HCT116 (cell line): ENCODE measurements around the gene DYNLRB2. TPM values are rescaled to one million over a fixed set of nuclear protein-coding genes. Genes with fewer than 3 reads are reported as not detected.

ENCODE experiments used
- ATAC-seq: fragments of 200-7000 bp; cut with Tn5 transposase; 2 replicates; pipeline ENCODE4 v1.9.1; 2020; ENCODE audit warnings: mild to moderate bottlenecking, moderate library complexity
- BruUV-seq: library from RNA; stranded (reverse); fragments of 400-500 nt; replicated peaks from 2 replicates; lab custom pipeline; 2021; lab: Mats Ljungman, UMichigan
- CTCF ChIA-PET: fragments of 300-600 bp; sonication (Branson Sonifier 250); formaldehyde crosslinking; loops from one replicate; lab custom pipeline; 2021; ENCODE audit warnings: antibody characterized with exemption; lab: Charles Lee
- POLR2A ChIA-PET: fragments of 300-600, 350-600 bp; sonication (Branson Sonifier 250); formaldehyde crosslinking; loops from one replicate; lab custom pipeline; 2021; ENCODE audit warnings: antibody characterized with exemption; lab: Charles Lee
- RAD21 ChIA-PET, 2 experiments: fragments of 300-600 bp; sonication (Branson Sonifier 250); formaldehyde crosslinking; loops; one replicate each; lab custom pipeline; 2023; ENCODE audit warnings: low total read pairs in 2 of 2; ENCODE audit not compliant: uncharacterized antibody in 2 of 2, unreplicated experiment in 2 of 2, low non-redundant PET in 1 of 2; lab: Charles Lee
- DNase-seq: peaks from one replicate; pipeline ENCODE4 v3.0.0-alpha.2; 2010; ENCODE audit warnings: low read depth, low spot score
- H2AFZ ChIP-seq: fragments of 200-600 bp; shearing (Covaris generic), sonication (generic); 2 replicates; pipeline ENCODE4 v1.6.1; 2017; ENCODE audit warnings: low read depth, mixed run types, mixed read lengths, antibody characterized with exemption, low read length; ENCODE audit not compliant: poor library complexity, severe bottlenecking
- H3K27ac ChIP-seq: 2 replicates; pipeline ENCODE4 v1.5.1; 2012; ENCODE audit warnings: low read depth, low read length
- H3K27me3 ChIP-seq: fragments of 200-600 bp; sonication (generic); 2 replicates; pipeline ENCODE4 v1.6.1; 2016; ENCODE audit warnings: mixed run types, low read length, mixed read lengths; ENCODE audit not compliant: insufficient read depth
- H3K36me3 ChIP-seq, 2 experiments: fragments of 200-500 bp in 1 of 2; fragments of 200-600 bp in 1 of 2; sonication (Bioruptor generic) in 1 of 2; sonication (generic) in 1 of 2; 2 replicates each; pipeline versions ENCODE4 v1.5.1 to v1.6.1; 2014 to 2016; ENCODE audit warnings: low read length in 2 of 2, inconsistent platforms in 1 of 2, mixed read lengths in 1 of 2, mixed run types in 1 of 2; ENCODE audit not compliant: insufficient read depth in 2 of 2, control insufficient read depth in 1 of 2
- H3K4me1 ChIP-seq, 2 experiments: fragments of 200-600 bp in 1 of 2; sonication (generic) in 1 of 2; 2 replicates each; pipeline versions ENCODE4 v1.5.1 to v1.6.1; 2012 to 2017; ENCODE audit warnings: low read length in 2 of 2, inconsistent platforms in 1 of 2, mild to moderate bottlenecking in 1 of 2, mixed read lengths in 1 of 2, mixed run types in 1 of 2, moderate library complexity in 1 of 2; ENCODE audit not compliant: insufficient read depth in 2 of 2, control insufficient read depth in 1 of 2
- H3K4me2 ChIP-seq: fragments of 200-600 bp; sonication (generic); 2 replicates; pipeline ENCODE4 v1.6.1; 2017; ENCODE audit warnings: mixed run types, low read length, mixed read lengths
- H3K4me3 ChIP-seq, 2 experiments: fragments of 200-600 bp in 1 of 2; sonication (generic) in 1 of 2; replicated peaks in 1 of 2; 2 replicates each; pipeline ENCODE4 v1.5.1; 2011 to 2016; ENCODE audit warnings: low read length in 2 of 2, control low read depth in 1 of 2, low read depth in 1 of 2, mild to moderate bottlenecking in 1 of 2, mixed read lengths in 1 of 2, mixed run types in 1 of 2
- H3K79me2 ChIP-seq: fragments of 200-600 bp; sonication (generic); 2 replicates; pipeline ENCODE4 v1.6.1; 2017; ENCODE audit warnings: mild to moderate bottlenecking, mixed run types, low read length, moderate library complexity, mixed read lengths; ENCODE audit not compliant: insufficient read depth
- H3K9ac ChIP-seq: fragments of 200-600 bp; sonication (generic); 2 replicates; pipeline ENCODE4 v1.6.1; 2016; ENCODE audit warnings: low read length, mixed read lengths
- H3K9me2 ChIP-seq: fragments of 200-600 bp; sonication (generic), shearing (Covaris generic); 2 replicates; pipeline ENCODE4 v1.6.1; 2017; ENCODE audit warnings: mixed run types, mild to moderate bottlenecking, moderate library complexity; ENCODE audit not compliant: insufficient read depth
- H3K9me3 ChIP-seq, 2 experiments: fragments of 200-500 bp in 1 of 2; fragments of 200-600 bp in 1 of 2; sonication (Bioruptor generic) in 1 of 2; sonication (generic) in 1 of 2; 2 replicates each; pipeline ENCODE4 v1.6.1; 2014 to 2017; ENCODE audit warnings: low read length in 2 of 2, mixed read lengths in 2 of 2, inconsistent platforms in 1 of 2, low read depth in 1 of 2, mild to moderate bottlenecking in 1 of 2, mixed run types in 1 of 2, moderate library complexity in 1 of 2; ENCODE audit not compliant: control insufficient read depth in 1 of 2, insufficient read depth in 1 of 2
- H4K20me1 ChIP-seq: fragments of 200-600 bp; sonication (generic), shearing (Covaris generic); 2 replicates; pipeline ENCODE4 v1.6.1; 2017; ENCODE audit warnings: mixed run types, mild to moderate bottlenecking, moderate library complexity; ENCODE audit not compliant: insufficient read depth
- ELF1 ChIP-seq: IDR thresholded peaks from 2 replicates; pipeline ENCODE4 v1.6.1; 2012; ENCODE audit warnings: low read depth, borderline replicate concordance
- EZH2 ChIP-seq: fragments of 200-600 bp; sonication (generic); IDR thresholded peaks from 2 replicates; pipeline ENCODE4 v1.6.1; 2017; ENCODE audit warnings: antibody characterized with exemption, mixed run types
- EZH2phosphoT487 ChIP-seq: fragments of 200-600 bp; IDR thresholded peaks from 2 replicates; pipeline ENCODE4 v1.6.1; 2018; ENCODE audit warnings: antibody characterized with exemption, borderline replicate concordance
- POLR2A ChIP-seq: IDR thresholded peaks from 2 replicates; pipeline ENCODE4 v1.7.0; 2011; ENCODE audit warnings: borderline replicate concordance; ENCODE audit not compliant: insufficient read depth, insufficient read length; ENCODE audit errors: extremely low read depth
- POLR2AphosphoS5 ChIP-seq: IDR thresholded peaks from 2 replicates; pipeline ENCODE4 v1.6.1; 2011; ENCODE audit warnings: mild to moderate bottlenecking, low read depth, low read length, moderate library complexity
- SIN3A ChIP-seq: IDR thresholded peaks from 2 replicates; pipeline ENCODE4 v1.6.1; 2012; ENCODE audit warnings: low read depth
- ZNF274 ChIP-seq: fragments of 200-500 bp; sonication (Bioruptor generic); IDR thresholded peaks from 2 replicates; pipeline ENCODE4 v1.6.1; 2014; ENCODE audit warnings: mild to moderate bottlenecking, low read depth, low read length, inconsistent platforms
- intact Hi-C: fragments of 100-400 bp; cut with micrococcal nuclease; formaldehyde crosslinking; loops from 2 replicates; pipeline ENCODE4 v1.10.0; 2022
- total RNA-seq: library from RNA; stranded (reverse); gene quantifications from one replicate; pipeline ENCODE4 v1.2.1, GENCODE V29; 2021; ENCODE audit not compliant: unreplicated experiment
- TF ChIP-seq, protein P1 (sequence below): IDR thresholded peaks from 2 replicates; pipeline ENCODE4 v1.6.1; 2012; ENCODE audit warnings: low read depth
- TF ChIP-seq, protein P2 (sequence below): IDR thresholded peaks from 2 replicates; pipeline ENCODE4 v1.6.1; 2012

Gene DYNLRB2
- total RNA-seq, 1 experiment from 2014 or later: not detected

DNA sequence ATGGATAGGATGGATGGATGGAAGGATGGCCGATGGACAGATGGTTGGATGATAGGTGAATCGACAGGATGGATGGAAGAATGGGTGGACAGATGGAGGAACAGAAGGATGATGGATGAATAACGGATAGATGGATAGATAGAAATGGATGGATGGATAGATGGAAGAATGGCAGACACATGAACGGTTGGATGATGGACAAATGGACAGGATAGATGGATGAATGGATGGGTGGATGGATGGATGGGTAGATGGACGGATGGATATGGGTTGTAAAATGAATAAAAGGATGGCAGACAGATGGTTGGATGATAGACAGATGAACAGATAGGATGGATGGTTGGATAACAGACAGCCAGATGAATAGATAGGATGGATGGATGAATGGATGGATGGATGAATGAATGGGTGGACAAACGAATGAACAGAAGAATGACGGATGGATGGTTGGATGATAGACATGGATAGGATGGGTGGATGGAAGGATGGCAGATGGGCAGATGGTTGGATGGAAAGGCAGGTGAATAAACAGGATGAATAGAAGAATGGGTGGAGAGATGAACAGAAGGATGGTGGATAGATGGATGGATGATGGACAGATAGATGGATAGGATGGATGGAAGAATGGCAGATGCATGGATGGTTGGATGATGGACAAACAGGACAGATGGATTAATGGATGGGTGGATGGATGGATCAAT, 55.9 kb downstream of the DYNLRB2 start:
- Histone ChIP-seq H3K27me3 (peaks cover 2% of the 10 kb centered on the region; the same call in 1 of the 2 replicates), H3K27ac (no peak overlapping the region), H3K36me3 (no peaks in the 10 kb centered on the region)
- CTCF ChIA-PET: no interaction called here
- DNase-seq: no peak
- TF ChIP-seq ELF1: no peak
- no peak for TF ChIP-seq ZNF274
- TF ChIP-seq, protein P1, sequence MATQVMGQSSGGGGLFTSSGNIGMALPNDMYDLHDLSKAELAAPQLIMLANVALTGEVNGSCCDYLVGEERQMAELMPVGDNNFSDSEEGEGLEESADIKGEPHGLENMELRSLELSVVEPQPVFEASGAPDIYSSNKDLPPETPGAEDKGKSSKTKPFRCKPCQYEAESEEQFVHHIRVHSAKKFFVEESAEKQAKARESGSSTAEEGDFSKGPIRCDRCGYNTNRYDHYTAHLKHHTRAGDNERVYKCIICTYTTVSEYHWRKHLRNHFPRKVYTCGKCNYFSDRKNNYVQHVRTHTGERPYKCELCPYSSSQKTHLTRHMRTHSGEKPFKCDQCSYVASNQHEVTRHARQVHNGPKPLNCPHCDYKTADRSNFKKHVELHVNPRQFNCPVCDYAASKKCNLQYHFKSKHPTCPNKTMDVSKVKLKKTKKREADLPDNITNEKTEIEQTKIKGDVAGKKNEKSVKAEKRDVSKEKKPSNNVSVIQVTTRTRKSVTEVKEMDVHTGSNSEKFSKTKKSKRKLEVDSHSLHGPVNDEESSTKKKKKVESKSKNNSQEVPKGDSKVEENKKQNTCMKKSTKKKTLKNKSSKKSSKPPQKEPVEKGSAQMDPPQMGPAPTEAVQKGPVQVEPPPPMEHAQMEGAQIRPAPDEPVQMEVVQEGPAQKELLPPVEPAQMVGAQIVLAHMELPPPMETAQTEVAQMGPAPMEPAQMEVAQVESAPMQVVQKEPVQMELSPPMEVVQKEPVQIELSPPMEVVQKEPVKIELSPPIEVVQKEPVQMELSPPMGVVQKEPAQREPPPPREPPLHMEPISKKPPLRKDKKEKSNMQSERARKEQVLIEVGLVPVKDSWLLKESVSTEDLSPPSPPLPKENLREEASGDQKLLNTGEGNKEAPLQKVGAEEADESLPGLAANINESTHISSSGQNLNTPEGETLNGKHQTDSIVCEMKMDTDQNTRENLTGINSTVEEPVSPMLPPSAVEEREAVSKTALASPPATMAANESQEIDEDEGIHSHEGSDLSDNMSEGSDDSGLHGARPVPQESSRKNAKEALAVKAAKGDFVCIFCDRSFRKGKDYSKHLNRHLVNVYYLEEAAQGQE: no peak
- TF ChIP-seq, all 23 proteins: peak for 0
- Histone ChIP-seq H2AFZ (no peak overlapping the region), H3K9me3 (no peaks in the 10 kb centered on the region; a peak in 2 of 4 replicates), H3K9me2 (no peaks in the 10 kb centered on the region), H3K4me3 (no peak overlapping the region), H3K4me1 (no peaks in the 10 kb centered on the region), H3K79me2 (no peaks in the 10 kb centered on the region), H4K20me1 (no peaks in the 10 kb centered on the region), H3K9ac (no peak overlapping the region), H3K4me2 (no peak overlapping the region)
- no TSS peak for BruUV-seq
- intact Hi-C loops: no loop called here
- ATAC-seq: no peak
- POLR2A ChIA-PET: no interaction called here
- RAD21 ChIA-PET: no interaction called here

GRCh38 chr16:80599466-80599865, 58.7 kb downstream of the DYNLRB2 start:
- Histone ChIP-seq H3K4me1 (no peaks in the 10 kb centered on the region), H3K4me2 (no peak overlapping the region), H3K36me3 (no peaks in the 10 kb centered on the region), H3K4me3 (no peak overlapping the region), H3K9ac (no peak overlapping the region), H3K79me2 (no peaks in the 10 kb centered on the region), H2AFZ (no peak overlapping the region), H4K20me1 (no peaks in the 10 kb centered on the region), H3K27ac (no peak overlapping the region), H3K9me3 (no peaks in the 10 kb centered on the region; a peak in 1 of 4 replicates), H3K27me3 (peaks cover 5% of the 10 kb centered on the region; the same call in 1 of the 2 replicates), H3K9me2 (no peaks in the 10 kb centered on the region)
- DNase-seq (no peak), ATAC-seq (no peak)
- ChIA-PET CTCF (no interaction called here), RAD21 (no interaction called here), POLR2A (no interaction called here)
- BruUV-seq: no TSS peak
- TF ChIP-seq POLR2AphosphoS5: no peak
- TF ChIP-seq, protein P2, sequence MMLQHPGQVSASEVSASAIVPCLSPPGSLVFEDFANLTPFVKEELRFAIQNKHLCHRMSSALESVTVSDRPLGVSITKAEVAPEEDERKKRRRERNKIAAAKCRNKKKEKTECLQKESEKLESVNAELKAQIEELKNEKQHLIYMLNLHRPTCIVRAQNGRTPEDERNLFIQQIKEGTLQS: no peak
- TF ChIP-seq POLR2A: no peak
- TF ChIP-seq SIN3A: no peak
- TF ChIP-seq EZH2: no peak
- no peak for TF ChIP-seq EZH2phosphoT487
- TF ChIP-seq ZNF274: no peak
- intact Hi-C loops: no loop called here
